A549 (cell line): ENCODE measurements around the gene DSCAML1. TPM values are rescaled to one million over a fixed set of nuclear protein-coding genes. Genes with fewer than 3 reads are reported as not detected.
A peak's percentile ranks its signal among the peaks of the same experiment; 100 is the strongest.

Experiments used
- ATAC-seq, 2 experiments: fragments of 200-7000 bp in 1 of 2; fragments of >200 bp in 1 of 2; cut with Nextera tagmentation in 1 of 2; cut with Tn5 transposase in 1 of 2; 3 replicates each; pipeline versions ENCODE4 v1.8.0 to v1.9.1; 2018 to 2020; ENCODE audit warnings: mild to moderate bottlenecking in 1 of 2, moderate library complexity in 1 of 2
- CTCF ChIA-PET: fragments of 300-600 bp; sonication (Branson Sonifier 250); formaldehyde crosslinking; extraction: SDS; loops from one replicate; lab custom pipeline; 2021; ENCODE audit warnings: antibody characterized with exemption, inconsistent platforms; lab: Yijun Ruan, JAX
- POLR2A ChIA-PET: fragments of 350-600 bp; formaldehyde crosslinking; extraction: SDS; loops from one replicate; lab custom pipeline; 2021; ENCODE audit warnings: antibody characterized with exemption, inconsistent platforms; lab: Yijun Ruan, JAX
- DNase-seq, 2 experiments: peaks; one replicate each; pipeline versions ENCODE4 v3.0.0 to v3.0.0-alpha.2; 2011 to 2016; ENCODE audit warnings: low read depth in 1 of 2, low spot score in 1 of 2
- FAIRE-seq: peaks from 2 replicates; lab custom pipeline; 2011; peaks lifted over from hg19 to GRCh38; lab: Jason Lieb, UNC
- H3K27ac ChIP-seq, 2 experiments: fragments of >200 bp; sonication (Bioruptor Twin); formaldehyde crosslinking; 3 replicates each; pipeline ENCODE4 v1.5.1; 2016 to 2017
- H3K4me1 ChIP-seq: fragments of >200 bp; sonication (Bioruptor Twin); formaldehyde crosslinking; 3 replicates; pipeline ENCODE4 v1.6.1; 2016
- H3K4me2 ChIP-seq: fragments of >200 bp; sonication (Bioruptor Twin); formaldehyde crosslinking; 3 replicates; pipeline ENCODE4 v1.6.1; 2016
- H3K4me3 ChIP-seq: fragments of >200 bp; sonication (Bioruptor Twin); formaldehyde crosslinking; 3 replicates; pipeline ENCODE4 v1.5.1; 2016
- H3K9me3 ChIP-seq: fragments of >200 bp; sonication (Bioruptor Twin); formaldehyde crosslinking; 3 replicates; pipeline ENCODE4 v1.6.1; 2016
- ATOH8 ChIP-seq: fragments of 250-450 bp; sonication (Bioruptor Pico); IDR thresholded peaks from 2 replicates; pipeline ENCODE4 v1.5.0; 2020; ENCODE audit warnings: low read depth, mild to moderate bottlenecking, moderate library complexity
- CBX2 ChIP-seq: fragments of 200-600 bp; sonication (generic); IDR thresholded peaks from 2 replicates; pipeline ENCODE4 v1.6.1; 2016; ENCODE audit warnings: low read depth, mild to moderate bottlenecking, borderline replicate concordance
- CHD2 ChIP-seq: fragments of 150-350 bp; IDR thresholded peaks from 2 replicates; pipeline ENCODE4 v1.6.1; 2014; ENCODE audit warnings: low read length; ENCODE audit not compliant: partially characterized antibody
- E2F6 ChIP-seq: IDR thresholded peaks from 2 replicates; pipeline ENCODE4 v1.6.1; 2012; ENCODE audit warnings: low read depth, borderline replicate concordance
- EHF ChIP-seq: fragments of 250-450 bp; sonication (Bioruptor Pico); IDR thresholded peaks from 2 replicates; pipeline ENCODE4 v1.5.0; 2020; ENCODE audit warnings: mild to moderate bottlenecking
- ELK1 ChIP-seq: fragments of 150-350 bp; IDR thresholded peaks from 2 replicates; pipeline ENCODE4 v1.6.1; 2014; ENCODE audit warnings: low read depth, mild to moderate bottlenecking, low read length
- ESRRA ChIP-seq: fragments of 150-350 bp; IDR thresholded peaks from 2 replicates; pipeline ENCODE4 v1.6.1; 2014; ENCODE audit warnings: mild to moderate bottlenecking, low read length, borderline replicate concordance
- FOSB ChIP-seq: fragments of 250-450 bp; sonication (Bioruptor Pico); IDR thresholded peaks from 2 replicates; pipeline ENCODE4 v1.5.0; 2020; ENCODE audit warnings: mild to moderate bottlenecking, moderate library complexity
- FOXS1 ChIP-seq: fragments of 250-450 bp; sonication (Bioruptor Pico); IDR thresholded peaks from 2 replicates; pipeline ENCODE4 v1.5.0; 2020; ENCODE audit warnings: mild to moderate bottlenecking, moderate library complexity
- HMGXB4 ChIP-seq: fragments of 250-450 bp; sonication (Bioruptor Pico); IDR thresholded peaks from 2 replicates; pipeline ENCODE4 v1.5.0; 2021; ENCODE audit warnings: mild to moderate bottlenecking, moderate library complexity, borderline replicate concordance
- HOXA7 ChIP-seq: fragments of 250-450 bp; sonication (Bioruptor Pico); IDR thresholded peaks from 2 replicates; pipeline ENCODE4 v1.5.0; 2020; ENCODE audit warnings: mild to moderate bottlenecking, moderate library complexity
- HOXB13 ChIP-seq: fragments of 250-450 bp; sonication (Bioruptor Pico); IDR thresholded peaks from 2 replicates; pipeline ENCODE4 v1.5.0; 2020; ENCODE audit warnings: low read depth, mild to moderate bottlenecking, moderate library complexity
- HOXB5 ChIP-seq: fragments of 250-450 bp; sonication (Bioruptor Pico); IDR thresholded peaks from 2 replicates; pipeline ENCODE4 v1.5.0; 2020; ENCODE audit warnings: mild to moderate bottlenecking, moderate library complexity
- JUNB ChIP-seq: fragments of >200 bp; sonication (Bioruptor Twin); formaldehyde crosslinking; IDR thresholded peaks from 2 replicates; pipeline ENCODE4 v1.6.1; 2016
- MAFK ChIP-seq: fragments of 450-650 bp; IDR thresholded peaks from 2 replicates; pipeline ENCODE4 v1.6.1; 2014; ENCODE audit not compliant: partially characterized antibody
- MAZ ChIP-seq: fragments of 150-350 bp; IDR thresholded peaks from 2 replicates; pipeline ENCODE4 v1.6.1; 2014; ENCODE audit warnings: antibody characterized with exemption, low read depth, low read length, borderline replicate concordance
- MYC ChIP-seq: IDR thresholded peaks from 2 replicates; pipeline ENCODE4 v1.6.1; 2012; ENCODE audit warnings: mild to moderate bottlenecking, inconsistent platforms, low read length, improper control_type of control experiment, borderline replicate concordance
- NR3C1 ChIP-seq: fragments of >200 bp; sonication (Bioruptor Twin); formaldehyde crosslinking; IDR thresholded peaks from 3 replicates; pipeline ENCODE4 v1.6.1; 2017
- POLR2AphosphoS2 ChIP-seq: conservative IDR thresholded peaks from 2 replicates; pipeline ENCODE4 v1.6.1; 2012; ENCODE audit warnings: low read length, improper control_type of control experiment, inconsistent platforms
- RCOR1 ChIP-seq: fragments of 150-350 bp; IDR thresholded peaks from 2 replicates; pipeline ENCODE4 v1.6.1; 2014; ENCODE audit warnings: antibody characterized with exemption, low read length, low read depth
- RNF2 ChIP-seq: fragments of 200-600 bp; sonication (generic); IDR thresholded peaks from 2 replicates; pipeline ENCODE4 v1.6.1; 2016; ENCODE audit warnings: low read depth, mild to moderate bottlenecking, antibody characterized with exemption, moderate library complexity, borderline replicate concordance
- SMC3 ChIP-seq: fragments of >200 bp; sonication (Bioruptor Twin); formaldehyde crosslinking; IDR thresholded peaks from 3 replicates; pipeline ENCODE4 v1.6.1; 2018; ENCODE audit warnings: inconsistent platforms
- TFCP2L1 ChIP-seq: fragments of 250-450 bp; sonication (Bioruptor Pico); IDR thresholded peaks from 2 replicates; pipeline ENCODE4 v1.5.0; 2021; ENCODE audit warnings: mild to moderate bottlenecking
- TP53 ChIP-seq: fragments of 250-450 bp; sonication (Bioruptor Pico); IDR thresholded peaks from 2 replicates; pipeline ENCODE4 v1.5.0; 2021; ENCODE audit warnings: mild to moderate bottlenecking, moderate library complexity
- ZFP36 ChIP-seq: fragments of 450-650 bp; IDR thresholded peaks from 2 replicates; pipeline ENCODE4 v1.6.1; 2014; ENCODE audit warnings: borderline replicate concordance; ENCODE audit not compliant: partially characterized antibody
- ZSCAN20 ChIP-seq: fragments of 250-450 bp; sonication (Bioruptor Pico); IDR thresholded peaks from 2 replicates; pipeline ENCODE4 v1.8.0; 2022; ENCODE audit warnings: mild to moderate bottlenecking, moderate library complexity
- WGBS: methylation state at CpG from one replicate; pipeline ENCODE4 v1.1.6; 2017; ENCODE audit errors: missing lambda C conversion rate; 5-methylcytosine and 5-hydroxymethylcytosine counted together
- polyA plus RNA-seq, 4 experiments: library from polyadenylated mRNA; depleted of rRNA in 3 of 4; stranded (reverse); fragments of >200 nt; fragmentation: RNase III in 1 of 4; extraction: RNeasy Plus Mini Kit Qiagen cat#74134 plus additional on column Dnase treatment in 1 of 4; gene quantifications; 2 replicates in 3 of 4; 3 replicates in 1 of 4; pipeline ENCODE4 v1.2.3, GENCODE V29; 2011 to 2017
- TF ChIP-seq, protein P1 (sequence below): IDR thresholded peaks from 2 replicates; pipeline ENCODE4 v1.6.1; 2012

The DSCAML1 gene
- polyA plus RNA-seq, 2 of the 4 experiments (the other 2 are of a cell fraction), result 0.12 to 0.31 TPM

DNA sequence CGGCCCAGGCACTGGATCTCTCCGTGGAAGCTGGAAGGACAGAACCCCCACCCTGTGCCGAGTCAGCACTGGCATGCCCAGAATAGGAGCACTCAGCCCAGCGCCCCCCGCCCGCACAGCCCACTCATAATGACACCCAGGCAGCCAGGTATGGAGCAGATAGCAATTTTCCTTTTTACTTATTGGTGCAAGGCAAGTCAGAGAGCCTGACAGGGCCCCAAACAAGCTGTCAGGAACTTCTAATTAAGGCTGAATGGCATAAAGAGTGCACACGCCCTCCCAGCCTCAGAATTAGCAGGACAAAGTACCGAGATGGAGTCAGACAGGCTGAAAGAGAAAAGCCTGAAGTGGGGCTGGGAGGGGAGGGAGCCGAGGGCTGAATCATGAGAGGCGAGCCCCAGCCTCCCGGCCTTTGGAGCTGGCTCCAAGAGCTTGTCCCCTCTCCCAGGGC is 76.9 kb downstream of the DSCAML1 start:
- no peaks in the 10 kb centered on the region for H3K9me3 ChIP-seq
- ChIA-PET POLR2A (no interaction called here), CTCF (no interaction called here)
- H3K4me2 ChIP-seq, result no peak overlapping the region
- ATAC-seq (no peak), FAIRE-seq (no peak), DNase-seq (no peak)
- peaks cover 35% of the 10 kb centered on the region for H3K4me1 ChIP-seq
- TF ChIP-seq MYC (no peak), SMC3 (no peak), TFCP2L1 (CRISPR knock-in tag) (no peak), FOXS1 (CRISPR knock-in tag) (no peak), ESRRA (no peak), NR3C1 (no peak), ZSCAN20 (no peak), ATOH8 (CRISPR knock-in tag) (no peak), JUNB (no peak), HOXB5 (CRISPR knock-in tag) (no peak), HMGXB4 (CRISPR knock-in tag) (no peak), CBX2 (no peak), RNF2 (no peak), ELK1 (no peak), POLR2AphosphoS2 (no peak), EHF (CRISPR knock-in tag) (no peak), FOSB (CRISPR knock-in tag) (no peak), ZFP36 (no peak), RCOR1 (no peak)
- TF ChIP-seq, protein P1, sequence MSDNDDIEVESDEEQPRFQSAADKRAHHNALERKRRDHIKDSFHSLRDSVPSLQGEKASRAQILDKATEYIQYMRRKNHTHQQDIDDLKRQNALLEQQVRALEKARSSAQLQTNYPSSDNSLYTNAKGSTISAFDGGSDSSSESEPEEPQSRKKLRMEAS, result no peak
- H3K4me3 ChIP-seq, result no peak overlapping the region
- H3K27ac ChIP-seq, result peak overlapping the region in 1 of 2 experiments; percentile 49; a peak in 4 of 6 replicates
- 58% methylated on average over 5 of the region's 11 CpGs for WGBS

DNA sequence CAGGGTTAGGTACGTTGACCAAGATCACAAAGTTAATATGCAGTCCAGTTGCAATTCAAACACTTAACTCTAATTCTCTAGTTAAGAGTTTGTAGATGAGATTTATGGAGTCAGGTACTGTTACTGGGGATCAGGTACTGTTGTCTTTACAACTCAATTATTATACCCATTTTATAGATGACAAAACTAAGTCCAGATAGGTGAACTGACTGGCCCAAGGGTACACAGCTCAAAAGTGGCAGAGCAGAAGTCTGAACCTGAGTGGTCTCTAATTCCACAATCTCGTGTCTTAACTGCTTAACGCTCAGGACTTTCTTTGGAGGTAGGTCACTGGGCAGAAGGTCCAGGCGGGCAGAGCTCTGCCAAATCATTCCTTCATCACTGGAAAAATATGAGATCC is 77.5 kb downstream of the DSCAML1 start:
- ChIA-PET POLR2A (no interaction called here), CTCF (no interaction called here)
- no peak for TF ChIP-seq CHD2
- no peak for TF ChIP-seq MAFK
- no peak for TF ChIP-seq TFCP2L1 (CRISPR knock-in tag)
- no peak for TF ChIP-seq HOXA7
- no peak for TF ChIP-seq E2F6
- no peak for TF ChIP-seq TP53 (CRISPR knock-in tag)
- no peak for TF ChIP-seq NR3C1
- no peak for TF ChIP-seq HOXB5 (CRISPR knock-in tag)
- TF ChIP-seq, protein P1, result no peak
- TF ChIP-seq HOXB13, result no peak
- TF ChIP-seq MAZ, result no peak
- WGBS, result 96% methylated on average over 3 of the region's 4 CpGs
- H3K27ac ChIP-seq, result peak overlapping the region in 1 of 2 experiments; percentile 87; a peak in 1 of 6 replicates
- no peak overlapping the region for H3K4me2 ChIP-seq
- no peak overlapping the region for H3K4me3 ChIP-seq
- H3K9me3 ChIP-seq, result no peaks in the 10 kb centered on the region
- ATAC-seq (no peak), FAIRE-seq (no peak), DNase-seq (no peak)
- peaks cover 35% of the 10 kb centered on the region for H3K4me1 ChIP-seq
